Measurements from ENCODE around the gene RAB11A.

- TF ChIP-seq POLR2A (IDR thresholded peaks at IDR 0.05) (no peak), CTCF (IDR thresholded peaks at IDR 0.05) (no peak), POLR2AphosphoS5 (IDR thresholded peaks at IDR 0.05) (no peak)
Measured at GRCh38 chr15:65920825-65921309, 51.6 kb downstream of the RAB11A start.
